ENCODE data around the gene ING3.

Gene ING3

DNA sequence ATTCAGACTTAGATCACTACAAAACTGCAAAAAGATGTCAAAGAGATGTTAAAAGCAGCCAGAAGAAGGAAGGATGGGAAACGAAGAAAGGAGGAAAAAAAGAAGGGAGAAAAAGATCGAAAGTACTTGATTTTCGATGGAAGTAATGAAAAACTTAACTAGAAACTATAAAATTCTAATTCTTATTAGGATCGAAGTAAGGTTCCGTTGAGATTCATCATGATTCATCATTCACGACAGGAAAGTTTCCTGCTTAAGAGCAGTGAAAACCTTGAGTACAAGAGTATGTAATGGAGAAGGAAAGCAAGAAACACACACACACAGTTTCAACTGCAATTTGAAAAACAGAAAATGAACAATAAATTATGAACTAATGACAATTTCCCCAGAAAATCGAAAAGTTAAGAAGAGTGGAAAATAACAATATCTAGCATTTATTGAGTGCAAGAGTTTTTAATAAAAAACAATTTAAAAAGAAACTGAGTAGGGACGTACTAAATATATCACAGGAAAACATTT is 1.1 kb upstream of the ING3 start:
- peak overlapping the region; percentile 97 for H3K27ac ChIP-seq (replicated peaks)
- TF ChIP-seq, protein P1, sequence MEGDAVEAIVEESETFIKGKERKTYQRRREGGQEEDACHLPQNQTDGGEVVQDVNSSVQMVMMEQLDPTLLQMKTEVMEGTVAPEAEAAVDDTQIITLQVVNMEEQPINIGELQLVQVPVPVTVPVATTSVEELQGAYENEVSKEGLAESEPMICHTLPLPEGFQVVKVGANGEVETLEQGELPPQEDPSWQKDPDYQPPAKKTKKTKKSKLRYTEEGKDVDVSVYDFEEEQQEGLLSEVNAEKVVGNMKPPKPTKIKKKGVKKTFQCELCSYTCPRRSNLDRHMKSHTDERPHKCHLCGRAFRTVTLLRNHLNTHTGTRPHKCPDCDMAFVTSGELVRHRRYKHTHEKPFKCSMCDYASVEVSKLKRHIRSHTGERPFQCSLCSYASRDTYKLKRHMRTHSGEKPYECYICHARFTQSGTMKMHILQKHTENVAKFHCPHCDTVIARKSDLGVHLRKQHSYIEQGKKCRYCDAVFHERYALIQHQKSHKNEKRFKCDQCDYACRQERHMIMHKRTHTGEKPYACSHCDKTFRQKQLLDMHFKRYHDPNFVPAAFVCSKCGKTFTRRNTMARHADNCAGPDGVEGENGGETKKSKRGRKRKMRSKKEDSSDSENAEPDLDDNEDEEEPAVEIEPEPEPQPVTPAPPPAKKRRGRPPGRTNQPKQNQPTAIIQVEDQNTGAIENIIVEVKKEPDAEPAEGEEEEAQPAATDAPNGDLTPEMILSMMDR (IDR thresholded peaks at IDR 0.05; ENCODE audit: insufficient read depth, low read length): no peak
- TF ChIP-seq, protein P2, sequence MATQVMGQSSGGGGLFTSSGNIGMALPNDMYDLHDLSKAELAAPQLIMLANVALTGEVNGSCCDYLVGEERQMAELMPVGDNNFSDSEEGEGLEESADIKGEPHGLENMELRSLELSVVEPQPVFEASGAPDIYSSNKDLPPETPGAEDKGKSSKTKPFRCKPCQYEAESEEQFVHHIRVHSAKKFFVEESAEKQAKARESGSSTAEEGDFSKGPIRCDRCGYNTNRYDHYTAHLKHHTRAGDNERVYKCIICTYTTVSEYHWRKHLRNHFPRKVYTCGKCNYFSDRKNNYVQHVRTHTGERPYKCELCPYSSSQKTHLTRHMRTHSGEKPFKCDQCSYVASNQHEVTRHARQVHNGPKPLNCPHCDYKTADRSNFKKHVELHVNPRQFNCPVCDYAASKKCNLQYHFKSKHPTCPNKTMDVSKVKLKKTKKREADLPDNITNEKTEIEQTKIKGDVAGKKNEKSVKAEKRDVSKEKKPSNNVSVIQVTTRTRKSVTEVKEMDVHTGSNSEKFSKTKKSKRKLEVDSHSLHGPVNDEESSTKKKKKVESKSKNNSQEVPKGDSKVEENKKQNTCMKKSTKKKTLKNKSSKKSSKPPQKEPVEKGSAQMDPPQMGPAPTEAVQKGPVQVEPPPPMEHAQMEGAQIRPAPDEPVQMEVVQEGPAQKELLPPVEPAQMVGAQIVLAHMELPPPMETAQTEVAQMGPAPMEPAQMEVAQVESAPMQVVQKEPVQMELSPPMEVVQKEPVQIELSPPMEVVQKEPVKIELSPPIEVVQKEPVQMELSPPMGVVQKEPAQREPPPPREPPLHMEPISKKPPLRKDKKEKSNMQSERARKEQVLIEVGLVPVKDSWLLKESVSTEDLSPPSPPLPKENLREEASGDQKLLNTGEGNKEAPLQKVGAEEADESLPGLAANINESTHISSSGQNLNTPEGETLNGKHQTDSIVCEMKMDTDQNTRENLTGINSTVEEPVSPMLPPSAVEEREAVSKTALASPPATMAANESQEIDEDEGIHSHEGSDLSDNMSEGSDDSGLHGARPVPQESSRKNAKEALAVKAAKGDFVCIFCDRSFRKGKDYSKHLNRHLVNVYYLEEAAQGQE (IDR thresholded peaks at IDR 0.05; ENCODE audit: insufficient replicate concordance, low read depth): no peak
- TF ChIP-seq GABPA (IDR thresholded peaks at IDR 0.05; ENCODE audit: low read depth) (no peak), SPI1 (IDR thresholded peaks at IDR 0.05; ENCODE audit: borderline replicate concordance, low read depth) (no peak), POLR2AphosphoS5 (IDR thresholded peaks at IDR 0.05; ENCODE audit: low read depth) (no peak)
- DNase-seq (ENCODE audit: low read depth in 1 of 2, low spot score in 1 of 2): no peak
- peak overlapping the region; percentile 96 for H3K4me3 ChIP-seq (replicated peaks; ENCODE audit: insufficient read depth, low read length)
- no peaks in the 10 kb centered on the region for H3K27me3 ChIP-seq (ENCODE audit: insufficient read depth, poor library complexity, severe bottlenecking)

DNA sequence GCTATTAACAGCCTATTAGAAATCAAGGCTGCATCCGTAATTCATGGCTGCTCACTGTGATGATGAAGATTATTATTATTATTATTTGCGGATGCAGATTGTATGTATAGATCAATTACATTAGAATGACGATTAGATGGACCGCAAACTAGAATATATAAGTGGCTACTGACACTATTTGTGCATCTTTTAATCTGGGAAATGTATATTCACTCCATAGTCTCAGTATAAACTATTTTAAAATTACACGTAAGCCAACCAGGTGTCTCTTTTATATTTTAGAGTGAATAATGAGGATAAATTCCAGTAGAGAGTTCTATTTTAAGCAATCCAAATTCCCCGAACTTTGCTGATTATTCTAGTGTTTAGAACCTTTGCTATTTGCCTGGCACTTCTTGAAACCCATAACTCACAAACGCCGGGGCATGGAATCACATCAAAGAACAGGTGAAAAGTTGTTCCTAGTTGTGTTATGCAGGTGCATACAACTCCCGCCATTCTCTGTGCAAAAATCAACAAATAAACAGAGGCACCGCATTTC is 509 bp upstream of the ING3 start:
- H3K27me3 ChIP-seq (ENCODE audit: insufficient read depth, poor library complexity, severe bottlenecking): no peaks in the 10 kb centered on the region
- peak overlapping the region; percentile 97 for H3K27ac ChIP-seq (replicated peaks)
- TF ChIP-seq, protein P1 (IDR thresholded peaks at IDR 0.05; ENCODE audit: insufficient read depth, low read length): no peak
- TF ChIP-seq POLR2AphosphoS5 (IDR thresholded peaks at IDR 0.05; ENCODE audit: low read depth): no peak
- H3K4me3 ChIP-seq (replicated peaks; ENCODE audit: insufficient read depth, low read length): peak overlapping the region; percentile 96
- no peak for DNase-seq (ENCODE audit: low read depth in 1 of 2, low spot score in 1 of 2)

DNA sequence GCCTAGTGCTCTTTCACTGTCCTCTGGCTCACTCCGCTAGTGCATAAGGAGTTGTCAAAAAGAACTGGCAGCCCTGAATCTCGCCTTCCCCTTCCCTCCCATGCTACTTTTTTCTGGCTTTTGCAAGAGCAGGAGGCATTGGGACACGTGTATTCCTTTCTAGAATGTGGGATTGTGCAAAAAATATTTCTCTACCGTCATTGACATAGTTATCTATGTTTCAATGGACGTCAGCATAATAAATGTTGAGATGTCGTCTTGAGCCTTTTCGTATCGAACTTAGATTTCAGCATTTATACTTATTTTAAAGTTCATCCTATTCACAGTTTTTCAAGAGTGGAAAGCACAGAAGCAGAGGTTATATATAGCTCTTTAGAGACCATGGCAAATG is 727 bp downstream of the ING3 start:
- H3K4me3 ChIP-seq (replicated peaks; ENCODE audit: insufficient read depth, low read length): peak overlapping the region; percentile 96
- no peak for DNase-seq (ENCODE audit: low read depth in 1 of 2, low spot score in 1 of 2)
- TF ChIP-seq GABPA (IDR thresholded peaks at IDR 0.05; ENCODE audit: low read depth) (no peak), SPI1 (IDR thresholded peaks at IDR 0.05; ENCODE audit: borderline replicate concordance, low read depth) (no peak), POLR2AphosphoS5 (IDR thresholded peaks at IDR 0.05; ENCODE audit: low read depth) (no peak)
- TF ChIP-seq, protein P2 (IDR thresholded peaks at IDR 0.05; ENCODE audit: insufficient replicate concordance, low read depth): no peak
- TF ChIP-seq, protein P1 (IDR thresholded peaks at IDR 0.05; ENCODE audit: insufficient read depth, low read length): no peak
- peak overlapping the region; percentile 97 for H3K27ac ChIP-seq (replicated peaks)
- no peaks in the 10 kb centered on the region for H3K27me3 ChIP-seq (ENCODE audit: insufficient read depth, poor library complexity, severe bottlenecking)

DNA sequence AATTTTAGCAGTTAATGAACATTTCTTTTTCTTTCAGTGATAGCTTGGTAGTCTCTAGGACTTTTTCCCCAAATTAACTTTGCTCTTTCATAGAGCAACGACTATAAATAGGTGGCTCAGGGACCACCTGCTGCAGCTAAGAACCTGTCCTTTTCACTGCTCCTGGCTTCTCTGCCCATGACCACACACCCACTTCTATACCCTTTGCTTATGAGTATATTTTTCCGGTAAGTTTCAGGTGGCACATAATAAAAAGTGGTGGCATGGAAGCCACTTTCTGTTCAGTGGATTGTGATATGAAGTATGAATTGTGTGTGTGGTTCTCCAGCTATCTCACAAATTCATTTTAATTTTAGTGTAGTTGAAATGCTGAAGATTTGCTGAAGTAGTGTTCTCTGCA is 1.2 kb downstream of the ING3 start:
- no peak for DNase-seq (ENCODE audit: low read depth in 1 of 2, low spot score in 1 of 2)
- TF ChIP-seq POLR2AphosphoS5 (IDR thresholded peaks at IDR 0.05; ENCODE audit: low read depth) (no peak), SPI1 (IDR thresholded peaks at IDR 0.05; ENCODE audit: borderline replicate concordance, low read depth) (no peak), GABPA (IDR thresholded peaks at IDR 0.05; ENCODE audit: low read depth) (no peak)
- TF ChIP-seq, protein P2 (IDR thresholded peaks at IDR 0.05; ENCODE audit: insufficient replicate concordance, low read depth): no peak
- TF ChIP-seq, protein P1 (IDR thresholded peaks at IDR 0.05; ENCODE audit: insufficient read depth, low read length): no peak
- peak overlapping the region; percentile 97 for H3K27ac ChIP-seq (replicated peaks)
- H3K27me3 ChIP-seq (ENCODE audit: insufficient read depth, poor library complexity, severe bottlenecking): no peaks in the 10 kb centered on the region
- peak overlapping the region; percentile 96 for H3K4me3 ChIP-seq (replicated peaks; ENCODE audit: insufficient read depth, low read length)
